GM19372 (cell line): ENCODE measurements around the gene DBI.
A peak's percentile ranks its signal among the peaks of the same experiment; 100 is the strongest.
"Not testable (repeated sequence)": the region's sequence is repeated elsewhere in the genome, so short reads cannot be mapped to it uniquely, and the experiment has no call there.

Experiments
- ATAC-seq: cut with Tn5 transposase; IDR thresholded peaks from one replicate; pipeline ENCODE4 v1.9.1; 2021; ENCODE audit warnings: mild to moderate bottlenecking, low read depth, moderate library complexity; ENCODE audit not compliant: unreplicated experiment

Gene DBI

DNA sequence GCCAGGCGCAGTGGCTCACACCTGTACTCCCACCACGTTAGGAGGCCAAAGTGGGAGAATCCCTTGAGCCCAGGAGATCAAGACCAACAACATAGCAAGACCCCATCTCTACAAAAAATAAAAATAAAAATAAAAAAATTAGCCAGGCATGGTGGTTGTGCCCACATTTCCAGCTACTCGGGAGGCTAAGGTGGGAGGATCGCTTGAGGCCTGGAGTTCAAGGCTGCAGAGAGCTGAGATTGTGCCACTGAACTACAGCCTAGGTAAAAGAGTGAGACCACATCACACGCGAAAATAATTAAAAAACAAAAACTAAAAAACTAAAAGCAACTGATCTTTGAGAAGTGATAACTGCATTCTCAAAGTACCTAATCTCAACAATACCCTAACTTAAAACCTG, 2.0 kb upstream of the DBI start:
- ATAC-seq, result no peak

DNA sequence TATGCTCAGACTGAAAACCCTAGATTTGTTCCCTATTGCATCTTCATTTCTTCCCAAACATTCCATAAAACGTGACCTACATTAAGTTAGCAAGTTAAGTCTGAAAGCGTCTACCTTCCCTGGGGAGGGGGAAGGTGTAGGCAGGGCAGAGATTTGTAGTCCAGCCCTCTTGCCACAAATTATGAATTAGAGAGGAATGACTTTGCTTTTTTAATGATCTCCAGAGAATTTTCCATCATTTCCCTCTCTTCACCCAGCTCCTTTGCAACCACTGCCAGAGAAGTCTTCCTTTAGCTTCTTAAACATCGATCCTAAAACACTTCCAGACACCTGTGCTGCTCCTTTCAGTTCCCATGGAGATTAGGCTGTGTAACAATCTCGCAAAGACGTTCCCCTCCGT, 1.3 kb upstream of the DBI start:
- no peak for ATAC-seq

DNA sequence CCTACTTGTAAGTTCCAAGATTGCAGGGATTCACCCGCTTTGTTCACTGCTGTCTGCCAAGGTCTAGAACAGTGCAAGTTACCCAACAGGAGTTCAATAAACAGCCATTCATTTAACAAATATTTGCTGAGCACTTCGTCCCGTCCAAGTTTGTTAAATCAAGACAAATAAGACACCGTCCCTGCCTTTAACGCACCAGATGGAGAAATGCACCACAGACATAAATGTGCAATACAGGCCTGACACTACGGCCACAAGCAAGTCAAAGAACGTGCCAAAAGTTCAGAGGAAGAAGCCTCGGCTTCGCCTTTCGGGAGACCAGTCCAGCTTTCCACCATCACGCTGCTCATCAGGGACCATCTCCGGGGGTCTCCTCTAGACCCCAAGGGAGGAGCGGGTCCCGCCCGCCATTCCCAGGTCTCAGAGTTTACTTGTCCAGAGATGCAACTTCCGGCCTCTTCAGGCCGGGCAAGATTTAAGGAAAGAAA, 572 bp upstream of the DBI start:
- ATAC-seq, result peak; percentile 4

DNA sequence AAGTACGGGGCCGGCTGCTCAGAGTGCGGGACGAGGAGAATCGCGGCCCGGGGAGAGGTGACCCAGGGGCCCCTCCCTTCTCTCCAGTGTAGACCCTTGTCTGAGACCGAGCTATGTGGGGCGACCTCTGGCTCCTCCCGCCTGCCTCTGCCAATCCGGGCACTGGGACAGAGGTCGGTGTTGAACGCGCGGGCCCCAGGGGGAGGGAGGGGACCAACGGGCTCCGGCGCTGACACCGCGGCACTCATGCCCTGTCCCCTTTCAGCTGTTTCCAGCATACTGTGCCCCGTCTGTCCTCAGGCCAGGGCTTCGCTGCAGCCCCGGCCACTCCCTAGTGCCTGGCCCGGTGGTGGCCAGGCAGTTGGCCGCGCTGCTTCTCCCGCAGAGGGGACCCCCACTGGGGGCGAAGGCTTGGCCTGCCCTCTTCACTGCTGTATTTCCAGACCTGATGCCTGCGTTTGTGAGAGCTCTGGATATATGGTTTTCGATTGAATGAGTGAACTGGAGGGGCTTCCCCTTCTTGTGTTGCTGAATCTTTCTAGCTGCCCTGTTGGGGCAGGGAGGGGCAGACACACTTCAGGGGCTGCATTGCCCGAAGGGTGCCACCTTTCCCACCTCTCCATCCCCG, 809 bp downstream of the DBI start:
- peak; percentile 23 for ATAC-seq

DNA sequence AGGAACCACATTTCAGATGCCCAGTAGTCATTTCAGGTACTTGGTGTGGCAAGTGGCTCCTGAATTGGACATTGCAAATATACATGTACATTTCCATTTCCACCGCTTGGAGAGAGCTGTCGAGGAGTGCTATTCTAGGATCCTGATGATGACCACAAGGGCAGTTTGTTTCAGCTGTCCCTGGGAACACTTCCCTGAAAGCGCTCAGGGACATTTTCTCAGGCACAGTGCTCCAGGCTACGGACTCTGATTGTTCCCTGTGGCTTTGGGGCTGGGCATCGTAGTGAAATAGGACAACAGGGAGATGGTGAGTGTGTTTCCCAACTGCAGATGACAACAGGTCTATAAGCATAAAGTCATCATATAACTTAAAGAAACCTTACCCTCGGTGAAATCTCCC, 3.1 kb downstream of the DBI start:
- ATAC-seq, result no peak

DNA sequence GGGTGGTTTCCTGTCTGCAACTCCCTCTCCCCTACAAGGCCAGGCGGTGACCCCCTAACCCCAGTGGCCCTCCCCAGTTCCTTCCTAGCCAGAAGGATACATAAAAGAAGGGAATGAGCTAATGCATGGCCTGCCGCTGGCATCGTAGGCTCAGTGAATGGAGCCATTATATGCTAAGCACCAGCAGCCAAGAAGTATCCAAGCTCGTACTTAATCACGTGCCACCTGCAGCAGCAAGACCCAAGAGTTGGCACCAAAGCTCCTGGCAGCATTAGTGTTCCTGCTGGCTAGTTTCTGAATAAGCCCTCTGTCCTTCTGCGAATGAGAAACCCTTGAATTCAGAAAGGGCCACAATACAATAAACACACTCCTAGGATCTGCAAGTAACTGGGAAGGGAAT, 4.3 kb downstream of the DBI start:
- ATAC-seq, result no peak

DNA sequence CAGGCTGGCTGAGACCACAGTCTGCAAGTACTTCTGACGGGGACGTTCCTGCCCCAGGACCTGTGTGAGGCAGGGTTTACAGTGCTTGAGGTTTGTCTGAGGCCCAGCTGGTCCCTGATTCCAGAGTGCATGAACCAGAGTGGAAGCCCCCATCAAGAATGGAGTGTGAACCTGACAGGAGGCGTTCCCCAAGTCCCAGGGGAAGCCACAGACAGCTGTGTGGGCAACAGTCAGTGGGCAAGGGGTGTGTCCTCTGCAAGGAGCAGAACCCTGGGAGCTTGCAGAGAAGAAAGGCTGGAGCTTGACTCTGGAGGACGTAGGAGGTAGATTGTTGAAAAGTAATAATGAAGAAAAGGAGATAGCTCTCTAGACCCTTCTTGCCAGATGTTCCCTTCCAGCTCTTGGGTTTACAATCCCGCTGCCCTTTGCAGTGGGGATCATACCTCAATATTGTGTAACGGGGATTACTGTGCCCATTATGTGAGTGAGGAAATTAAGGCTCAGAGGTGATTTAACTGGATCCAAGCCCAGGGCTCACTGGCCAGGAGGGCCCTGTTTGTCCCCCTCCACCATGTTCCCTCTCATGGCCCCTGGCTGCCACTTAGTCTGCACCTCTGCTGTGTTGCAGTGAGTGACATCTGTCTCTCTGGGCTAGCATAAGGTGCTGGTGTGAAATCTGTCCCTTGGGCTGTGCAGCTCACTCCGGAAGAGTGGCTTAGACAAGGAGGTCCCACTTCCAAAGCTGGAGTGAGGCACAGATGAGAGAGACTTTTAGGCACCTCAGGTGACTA, 6.2 kb downstream of the DBI start:
- no peak for ATAC-seq

DNA sequence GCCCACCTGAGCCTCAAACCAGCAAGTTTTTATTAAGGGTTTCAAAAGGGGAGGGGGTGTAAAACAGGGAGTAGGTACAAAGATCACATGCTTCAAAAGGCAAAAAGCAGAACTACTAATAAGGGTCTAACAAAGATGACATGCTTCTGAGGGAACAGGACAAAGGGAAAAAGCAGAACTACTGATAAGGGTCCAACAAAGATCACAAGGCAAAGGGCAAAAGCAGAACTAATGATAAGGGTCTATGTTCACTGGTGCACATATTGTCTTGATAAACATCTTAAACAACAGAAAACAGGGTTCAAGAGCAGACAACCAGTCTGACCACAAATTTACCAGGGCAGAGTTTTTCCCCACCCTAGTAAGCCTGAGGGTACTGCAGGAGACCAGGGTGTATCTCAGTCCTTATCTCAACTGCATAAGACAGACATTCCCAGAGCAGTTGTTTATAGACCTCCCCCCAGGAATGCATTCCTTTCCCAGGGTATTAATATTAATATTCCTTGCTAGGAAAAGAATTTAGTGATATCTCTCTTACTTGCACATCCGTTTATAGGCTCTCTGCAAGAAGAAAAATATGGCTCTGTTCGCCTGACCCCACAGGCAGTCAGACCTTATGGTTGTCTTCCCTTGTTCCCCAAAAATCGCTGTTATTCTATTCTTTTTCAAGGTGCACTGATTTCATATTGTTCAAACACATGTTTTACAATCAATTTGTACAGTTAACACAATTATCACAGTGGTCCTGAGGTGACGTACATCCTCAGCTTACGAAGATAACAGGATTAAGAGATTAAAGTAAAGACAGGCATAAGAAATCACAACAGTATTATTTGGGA, 7.3 kb downstream of the DBI start:
- not testable (repeated sequence) for ATAC-seq

DNA sequence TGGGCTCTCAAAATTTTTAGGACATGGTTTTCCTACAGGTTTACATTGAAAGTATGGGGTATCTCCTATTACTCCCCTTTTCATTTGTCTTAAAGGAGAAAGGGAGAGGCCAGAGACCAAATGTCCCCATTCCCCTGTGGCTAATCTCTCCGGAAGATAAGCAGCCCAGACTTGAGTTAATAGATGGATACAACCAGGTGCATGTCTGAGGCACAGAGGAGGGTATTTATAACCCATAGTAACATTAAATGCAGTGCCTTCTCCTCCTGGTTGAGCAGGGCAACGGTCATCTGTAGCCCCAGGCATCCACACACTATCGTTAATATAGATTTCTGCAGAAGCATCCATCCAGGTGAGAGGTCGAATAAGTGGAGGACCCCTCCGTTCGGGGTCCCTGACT, 9.6 kb downstream of the DBI start:
- not testable (repeated sequence) for ATAC-seq

DNA sequence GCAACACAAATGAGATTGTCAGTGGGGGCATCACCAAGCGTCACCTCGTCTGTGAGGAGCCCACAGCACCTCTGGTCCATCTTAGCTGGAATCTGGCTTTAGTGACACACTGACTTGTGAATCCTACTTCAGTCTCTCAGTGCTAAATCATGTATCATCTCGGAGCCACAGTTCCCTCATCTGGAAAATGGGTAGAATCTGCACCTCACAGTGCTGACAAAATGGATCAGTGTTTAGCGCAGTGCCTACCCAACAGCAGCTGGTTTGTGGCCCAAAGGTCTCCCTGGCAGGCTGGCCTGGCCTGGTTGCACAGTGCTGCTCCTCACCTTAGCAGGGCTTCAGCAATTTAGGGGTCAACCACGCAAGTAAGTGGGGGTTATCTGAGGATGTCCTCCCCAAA, 10.0 kb downstream of the DBI start:
- ATAC-seq, result no peak

DNA sequence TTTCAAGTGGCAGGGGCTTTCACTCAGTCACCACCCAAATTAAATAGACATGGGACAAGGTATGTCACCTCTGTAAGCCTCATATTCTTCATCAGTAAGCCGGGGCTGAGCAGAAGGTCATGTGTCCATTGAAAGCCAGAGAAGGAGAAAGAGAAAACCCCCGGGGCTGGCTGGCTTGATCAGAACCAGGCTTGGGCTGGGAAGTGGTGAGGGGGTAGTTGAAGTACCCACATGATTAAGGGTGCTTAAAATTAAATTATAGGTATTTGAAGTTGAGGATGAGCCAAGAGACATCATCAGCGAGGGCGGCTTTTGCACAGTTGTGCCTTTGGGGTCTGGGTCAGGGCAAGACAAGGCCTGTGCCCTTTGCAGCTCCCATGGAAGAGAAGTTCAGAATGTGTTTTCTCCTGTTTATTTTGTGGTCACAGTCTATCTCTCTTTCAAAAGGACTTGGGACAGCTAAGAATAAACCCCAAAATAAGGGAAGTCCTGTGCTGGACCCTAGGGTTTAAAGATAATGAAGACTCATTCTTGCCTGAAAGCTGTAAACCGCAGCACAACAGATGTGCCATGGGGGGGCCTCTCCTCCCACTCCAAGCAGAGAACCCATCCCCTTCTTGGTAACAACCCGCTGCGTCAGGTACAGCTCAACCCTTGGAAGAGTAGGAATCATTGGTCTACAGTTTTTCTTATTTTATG, 10.7 kb downstream of the DBI start:
- no peak for ATAC-seq

DNA sequence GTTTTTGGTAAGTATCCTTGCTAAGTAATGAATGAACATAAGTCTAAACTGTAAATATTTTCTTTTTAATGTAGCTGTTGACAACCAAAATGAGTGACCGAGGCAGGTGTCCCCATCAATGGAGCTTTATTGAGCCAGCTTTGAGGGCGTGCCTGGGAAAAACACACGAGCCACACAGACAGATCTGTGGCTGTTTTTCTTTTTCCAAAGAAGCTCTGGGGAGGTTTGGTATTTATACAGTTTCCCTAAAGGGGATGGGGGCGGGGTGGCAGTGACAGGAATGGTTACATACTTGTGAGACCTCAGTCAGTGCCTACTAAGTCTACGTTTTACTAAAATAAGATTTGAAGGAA, 11.2 kb downstream of the DBI start:
- ATAC-seq, result no peak

DNA sequence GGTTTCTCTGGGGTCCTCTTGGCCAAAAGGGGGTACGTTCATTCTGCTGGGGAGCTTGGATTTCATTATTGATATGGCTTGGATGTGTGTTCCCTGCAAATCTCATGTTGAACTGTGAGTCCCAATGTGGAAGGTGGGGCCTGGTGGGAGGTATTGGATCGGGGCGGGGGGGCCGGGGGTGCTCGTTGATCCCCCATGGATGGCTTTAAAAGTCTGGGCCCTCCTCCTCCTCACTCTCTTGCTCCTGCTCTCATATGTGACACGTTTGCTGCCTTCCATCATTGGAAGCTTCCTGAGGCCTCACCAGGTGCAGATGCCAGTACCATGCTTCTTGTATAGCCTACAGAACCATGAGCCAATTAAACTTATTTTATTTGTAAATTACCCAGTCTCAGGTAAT, 11.8 kb downstream of the DBI start:
- no peak for ATAC-seq

DNA sequence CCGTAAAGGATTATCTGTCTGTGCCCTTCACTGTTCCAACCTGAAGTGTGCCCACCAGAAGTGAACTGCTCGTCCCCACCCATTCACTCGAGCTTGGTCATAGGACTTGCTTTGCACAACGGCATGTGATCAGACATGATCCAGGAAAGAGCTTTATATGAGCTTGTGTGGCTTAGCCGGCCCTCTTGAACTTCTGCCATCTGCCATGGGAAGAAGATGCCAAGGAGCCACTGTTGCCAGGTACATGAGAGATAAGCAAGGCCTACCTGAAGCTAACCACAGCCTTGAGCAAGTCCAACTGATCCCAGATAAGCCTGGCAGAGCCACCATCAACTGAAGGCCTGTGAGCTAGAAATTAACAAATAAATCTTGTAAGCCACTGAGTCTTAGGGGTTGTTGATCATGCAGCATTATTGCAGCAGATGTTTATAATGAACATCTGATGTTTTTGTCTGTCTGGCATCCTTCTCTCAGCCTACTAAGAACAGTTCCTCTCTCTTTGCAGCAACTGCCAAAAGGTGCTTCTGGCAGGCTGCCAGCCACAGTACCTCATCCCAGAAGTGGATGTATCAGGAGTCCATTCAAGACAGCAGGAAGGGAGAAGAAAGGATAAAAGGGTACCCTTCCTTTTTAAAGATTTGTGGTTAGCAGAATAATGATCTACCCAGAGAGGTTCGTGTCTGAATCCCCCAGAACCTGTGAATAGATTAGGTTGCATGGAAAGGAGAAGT, 16.8 kb downstream of the DBI start:
- ATAC-seq, result no peak

DNA sequence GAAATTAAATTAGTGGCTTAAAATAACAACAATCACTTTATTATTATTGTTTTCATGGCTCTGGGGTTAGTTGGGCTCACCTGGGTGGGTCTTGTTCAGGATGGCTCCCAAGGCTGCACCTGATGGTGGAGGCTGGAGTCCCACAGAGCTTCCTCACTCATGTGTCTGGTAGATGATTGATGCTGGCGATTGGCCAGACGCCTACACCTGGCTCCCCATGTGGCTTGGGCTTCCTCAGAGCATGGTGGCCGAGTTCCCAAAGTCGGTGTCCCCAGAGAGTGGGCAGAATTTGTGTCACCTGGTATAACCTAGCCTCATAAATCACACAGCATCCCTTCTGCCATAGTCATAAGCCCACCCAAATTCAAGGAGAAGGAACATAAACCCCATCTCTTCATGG, 18.2 kb downstream of the DBI start:
- no peak for ATAC-seq

DNA sequence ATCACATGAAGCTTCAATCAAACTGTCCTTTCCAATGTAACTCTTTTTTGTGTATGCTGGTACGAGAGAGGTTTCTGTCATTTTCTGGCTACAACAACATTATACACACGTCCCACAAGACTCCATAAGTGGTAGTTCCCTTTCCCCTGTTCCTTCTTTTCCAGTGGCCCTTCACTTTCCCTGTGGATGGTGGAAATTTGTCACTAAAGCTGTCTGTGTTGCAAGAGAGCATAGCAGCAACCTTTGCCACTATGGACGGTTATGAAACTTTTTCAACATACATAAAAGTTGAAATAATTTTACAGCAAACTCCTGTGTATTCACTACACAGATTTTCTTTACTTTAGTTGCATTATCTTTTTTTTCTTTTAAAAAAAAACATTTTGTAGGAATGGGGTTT, 18.7 kb downstream of the DBI start:
- no peak for ATAC-seq

DNA sequence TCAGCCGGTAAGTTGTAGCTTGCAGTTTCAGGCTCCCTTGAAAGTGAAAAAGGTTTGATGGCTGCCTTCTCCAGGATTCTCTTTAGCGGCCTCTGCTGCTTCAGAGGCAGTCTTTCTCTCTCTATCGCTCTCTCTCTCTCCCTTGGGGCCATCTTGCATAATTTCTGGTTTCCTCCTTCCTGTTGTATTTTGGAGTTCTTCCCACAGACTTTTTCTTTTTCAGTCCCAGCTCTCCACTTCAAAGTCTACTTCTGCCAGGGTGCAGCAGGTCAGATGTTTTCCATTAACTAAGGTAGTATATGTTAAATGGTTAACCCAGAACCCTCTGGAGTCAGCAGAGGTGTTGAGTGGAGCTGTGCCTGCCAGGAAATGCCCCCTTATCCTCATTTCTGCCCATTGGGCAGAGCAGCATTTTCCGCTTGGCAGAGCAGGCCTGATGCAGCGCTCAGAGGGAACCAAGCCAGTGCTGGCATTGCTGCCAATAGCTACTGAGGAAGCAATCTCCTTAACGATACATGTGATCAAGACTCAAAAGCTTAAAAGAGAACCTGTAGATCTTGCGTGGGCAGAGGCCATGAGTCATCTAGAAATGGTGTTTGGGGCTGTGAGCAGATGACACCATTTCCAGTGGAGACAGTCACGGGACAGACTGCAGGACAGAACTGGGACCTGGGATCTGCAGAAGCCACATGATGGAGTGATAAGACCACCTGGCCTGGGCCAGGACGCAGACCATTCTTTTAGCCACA, 20.8 kb downstream of the DBI start:
- peak; percentile 77 for ATAC-seq

DNA sequence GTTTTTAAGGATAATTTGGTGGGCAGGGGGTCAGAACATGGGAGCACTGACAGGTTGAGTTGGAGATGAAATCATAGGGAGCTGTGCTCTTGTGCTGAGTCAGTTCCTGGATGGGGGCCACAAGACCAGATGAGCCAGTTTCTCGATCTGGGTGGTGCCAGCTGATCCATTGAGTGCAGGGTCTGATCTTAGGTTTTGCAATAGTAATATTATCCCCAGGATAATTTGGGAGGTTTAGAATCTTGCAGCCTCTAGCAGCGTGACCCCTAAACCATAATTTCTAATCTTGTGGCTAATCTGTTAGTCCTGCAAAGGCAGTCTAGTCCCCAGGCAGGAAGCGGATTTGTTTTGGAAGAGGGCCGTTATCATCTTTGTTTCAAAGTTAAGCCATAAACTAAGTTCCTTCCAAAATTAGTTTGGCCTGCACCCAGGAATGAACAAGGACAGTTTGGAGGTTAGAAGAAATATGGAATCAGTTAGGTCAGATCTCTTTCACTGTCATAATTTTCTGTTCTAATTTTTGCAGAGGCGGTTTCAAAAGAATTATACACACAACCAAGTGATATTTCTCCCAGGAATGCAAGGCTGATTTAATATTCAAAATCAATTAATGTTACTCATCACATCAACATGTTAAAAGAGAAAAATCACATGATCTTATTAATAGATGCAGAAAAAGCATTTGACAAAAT, 23.0 kb downstream of the DBI start:
- no peak for ATAC-seq
